Loucy (cell line): ENCODE measurements around the gene RPS19.

Experiments
- H2AFZ ChIP-seq: fragments of 200-600 bp; sonication (generic); 2 replicates; pipeline ENCODE4 v1.6.0; 2016; ENCODE audit warnings: antibody characterized with exemption, mild to moderate bottlenecking, low read length, moderate library complexity
- H3F3A ChIP-seq: fragments of 200-600 bp; 2 replicates; pipeline ENCODE4 v1.6.0; 2016; ENCODE audit warnings: antibody characterized with exemption, low read depth, mild to moderate bottlenecking
- H3K27me3 ChIP-seq: fragments of 200-600 bp; sonication (generic); 2 replicates; pipeline ENCODE4 v1.6.1; 2014; ENCODE audit warnings: low read length, mild to moderate bottlenecking; ENCODE audit not compliant: insufficient read depth, poor library complexity, severe bottlenecking
- H3K36me3 ChIP-seq: fragments of 200-600 bp; sonication (generic); 2 replicates; pipeline ENCODE4 v1.6.1; 2016; ENCODE audit warnings: low read length; ENCODE audit not compliant: insufficient read depth
- H3K4me1 ChIP-seq: fragments of 200-600 bp; sonication (generic); 2 replicates; pipeline ENCODE4 v1.5.1; 2014; ENCODE audit warnings: low read length, mild to moderate bottlenecking; ENCODE audit not compliant: insufficient read depth, poor library complexity, severe bottlenecking
- H3K4me2 ChIP-seq: fragments of 200-600 bp; sonication (generic); 2 replicates; pipeline ENCODE4 v1.6.0; 2014; ENCODE audit warnings: antibody characterized with exemption, low read length, low read depth, mild to moderate bottlenecking; ENCODE audit not compliant: poor library complexity, severe bottlenecking
- H3K4me3 ChIP-seq: fragments of 200-600 bp; sonication (generic); 2 replicates; pipeline ENCODE4 v1.5.1; 2014; ENCODE audit warnings: low read length, mild to moderate bottlenecking, mixed read lengths; ENCODE audit not compliant: poor library complexity, severe bottlenecking
- H3K79me2 ChIP-seq: fragments of 200-600 bp; sonication (generic); 2 replicates; pipeline ENCODE4 v1.6.1; 2014; ENCODE audit warnings: low read length; ENCODE audit not compliant: insufficient read depth
- H3K9ac ChIP-seq: fragments of 200-600 bp; sonication (generic); 2 replicates; pipeline ENCODE4 v1.6.0; 2014; ENCODE audit warnings: mild to moderate bottlenecking, low read depth, low read length, moderate library complexity; ENCODE audit not compliant: poor library complexity, severe bottlenecking
- H3K9me2 ChIP-seq: fragments of 200-600 bp; sonication (generic); replicated peaks from 2 replicates; pipeline ENCODE4 v1.6.1; 2016; ENCODE audit warnings: low read depth, low read length, mixed read lengths
- H3K9me3 ChIP-seq: fragments of 200-600 bp; sonication (generic); 2 replicates; pipeline ENCODE4 v1.6.1; 2014; ENCODE audit warnings: mild to moderate bottlenecking, antibody characterized with exemption, low read length, low read depth; ENCODE audit not compliant: insufficient read depth
- H4K20me1 ChIP-seq: fragments of 200-600 bp; sonication (generic); 2 replicates; pipeline ENCODE4 v1.6.0; 2014; ENCODE audit warnings: antibody characterized with exemption, low read length, mild to moderate bottlenecking; ENCODE audit not compliant: insufficient read depth, poor library complexity, severe bottlenecking
- CTCF ChIP-seq: fragments of 200-600 bp; sonication (generic); conservative IDR thresholded peaks from 2 replicates; pipeline ENCODE4 v1.5.1; 2014; ENCODE audit warnings: mild to moderate bottlenecking, antibody characterized with exemption, low read length
- EZH2phosphoT487 ChIP-seq: fragments of 200-600 bp; IDR thresholded peaks from 2 replicates; pipeline ENCODE4 v1.6.1; 2018; ENCODE audit warnings: antibody characterized with exemption, mild to moderate bottlenecking, moderate library complexity, borderline replicate concordance

The RPS19 gene

GRCh38 chr19:41906916-41907680 is 47.0 kb downstream of the RPS19 start:
- Histone ChIP-seq H2AFZ (no peak overlapping the region), H3K4me1 (no peaks in the 10 kb centered on the region), H3K4me3 (no peak overlapping the region), H3F3A (no peaks in the 10 kb centered on the region), H3K36me3 (peaks cover 48% of the 10 kb centered on the region; the same call in 1 of the 2 replicates), H3K9me2 (no peaks in the 10 kb centered on the region), H3K9ac (no peak overlapping the region), H3K9me3 (no peaks in the 10 kb centered on the region), H3K79me2 (no peaks in the 10 kb centered on the region), H4K20me1 (no peaks in the 10 kb centered on the region), H3K27me3 (no peaks in the 10 kb centered on the region), H3K4me2 (no peak overlapping the region)
- TF ChIP-seq CTCF (no peak), EZH2phosphoT487 (no peak)

- Histone ChIP-seq H2AFZ (no peak overlapping the region), H3K9me3 (no peaks in the 10 kb centered on the region), H4K20me1 (no peaks in the 10 kb centered on the region), H3K27me3 (no peaks in the 10 kb centered on the region), H3K4me2 (no peak overlapping the region), H3K79me2 (no peaks in the 10 kb centered on the region), H3K36me3 (peaks cover 38% of the 10 kb centered on the region; the same call in 1 of the 2 replicates), H3K9ac (no peak overlapping the region), H3F3A (no peaks in the 10 kb centered on the region), H3K9me2 (no peaks in the 10 kb centered on the region), H3K4me1 (no peaks in the 10 kb centered on the region), H3K4me3 (no peak overlapping the region)
- TF ChIP-seq EZH2phosphoT487, result no peak
- TF ChIP-seq CTCF, result no peak
Observed at GRCh38 chr19:41907994-41908615, 48.0 kb downstream of the RPS19 start.

GRCh38 chr19:41908724-41909464 is 48.8 kb downstream of the RPS19 start:
- H2AFZ ChIP-seq, result no peak overlapping the region

More at GRCh38 chr19:41908724-41909464, 48.8 kb downstream of the RPS19 start:
- no peaks in the 10 kb centered on the region for H3K9me3 ChIP-seq
- H4K20me1 ChIP-seq, result no peaks in the 10 kb centered on the region
- no peak for TF ChIP-seq EZH2phosphoT487
- no peak for TF ChIP-seq CTCF
- no peak overlapping the region for H3K9ac ChIP-seq
- H3K4me1 ChIP-seq, result no peaks in the 10 kb centered on the region
- no peaks in the 10 kb centered on the region for H3K79me2 ChIP-seq
- H3K4me2 ChIP-seq, result no peak overlapping the region
- no peaks in the 10 kb centered on the region for H3K27me3 ChIP-seq
- peaks cover 30% of the 10 kb centered on the region; the same call in 1 of the 2 replicates for H3K36me3 ChIP-seq
- H3F3A ChIP-seq, result no peaks in the 10 kb centered on the region
- no peaks in the 10 kb centered on the region for H3K9me2 ChIP-seq
- H3K4me3 ChIP-seq, result no peak overlapping the region
